NT2/D1 (cell line): ENCODE measurements around the gene HHIPL1.

Source experiments
- DNase-seq: peaks from one replicate; pipeline ENCODE4 v3.0.0-alpha.2; 2011; ENCODE audit warnings: low read depth, low spot score
- H3K27me3 ChIP-seq: 2 replicates; pipeline ENCODE4 v1.6.0; 2011; ENCODE audit warnings: mild to moderate bottlenecking; ENCODE audit not compliant: insufficient read length, insufficient read depth
- H3K36me3 ChIP-seq: 2 replicates; pipeline ENCODE4 v1.6.1; 2011; ENCODE audit warnings: mild to moderate bottlenecking, low read length, mixed read lengths; ENCODE audit not compliant: insufficient read depth, insufficient read length
- H3K4me1 ChIP-seq: 2 replicates; pipeline ENCODE4 v1.5.1; 2011; ENCODE audit not compliant: insufficient read depth, insufficient read length
- H3K4me3 ChIP-seq: 2 replicates; pipeline ENCODE4 v1.5.1; 2011; ENCODE audit warnings: low read depth; ENCODE audit not compliant: insufficient read length
- H3K9ac ChIP-seq: 2 replicates; pipeline ENCODE4 v1.6.0; 2011; ENCODE audit warnings: low read depth; ENCODE audit not compliant: insufficient read length
- H3K9me3 ChIP-seq: 2 replicates; pipeline ENCODE4 v1.5.1; 2011; ENCODE audit warnings: mild to moderate bottlenecking, low read length; ENCODE audit not compliant: insufficient read depth
- SUZ12 ChIP-seq: IDR thresholded peaks from 2 replicates; pipeline ENCODE4 v1.6.1; 2011; ENCODE audit not compliant: insufficient read length, insufficient read depth; ENCODE audit errors: extremely low read depth
- YY1 ChIP-seq: IDR thresholded peaks from 2 replicates; pipeline ENCODE4 v1.6.1; 2011; ENCODE audit not compliant: insufficient read length, insufficient read depth
- ZNF274 ChIP-seq: IDR thresholded peaks from 2 replicates; pipeline ENCODE4 v1.6.1; 2011; ENCODE audit warnings: mild to moderate bottlenecking, low read depth, low read length

Gene HHIPL1

GRCh38 chr14:99707420-99707819, 62.5 kb downstream of the HHIPL1 start:
- no peaks in the 10 kb centered on the region for H3K36me3 ChIP-seq
- H3K4me3 ChIP-seq, result no peak overlapping the region
- no peaks in the 10 kb centered on the region for H3K4me1 ChIP-seq
- H3K27me3 ChIP-seq, result no peaks in the 10 kb centered on the region
- H3K9ac ChIP-seq, result no peak overlapping the region
- peaks cover 24% of the 10 kb centered on the region; the same call in 1 of the 2 replicates for H3K9me3 ChIP-seq
- TF ChIP-seq YY1 (no peak), ZNF274 (no peak)
- no peak for DNase-seq

- Histone ChIP-seq H3K36me3 (no peaks in the 10 kb centered on the region), H3K9me3 (peaks cover 21% of the 10 kb centered on the region; the same call in 1 of the 2 replicates), H3K4me1 (no peaks in the 10 kb centered on the region), H3K4me3 (no peak overlapping the region), H3K27me3 (no peaks in the 10 kb centered on the region), H3K9ac (no peak overlapping the region)
- no peak for TF ChIP-seq YY1
- no peak for TF ChIP-seq SUZ12
- TF ChIP-seq ZNF274, result no peak
- no peak for DNase-seq
Measured at GRCh38 chr14:99707921-99708320, 63.0 kb downstream of the HHIPL1 start.

- no peaks in the 10 kb centered on the region for H3K36me3 ChIP-seq
- H3K27me3 ChIP-seq, result no peaks in the 10 kb centered on the region
- H3K9me3 ChIP-seq, result peaks cover 15% of the 10 kb centered on the region; the same call in 1 of the 2 replicates
- DNase-seq, result no peak
- H3K4me3 ChIP-seq, result no peak overlapping the region
- TF ChIP-seq SUZ12, result no peak
- TF ChIP-seq ZNF274, result no peak
- TF ChIP-seq YY1, result no peak
- no peaks in the 10 kb centered on the region for H3K4me1 ChIP-seq
- no peak overlapping the region for H3K9ac ChIP-seq
Measured at GRCh38 chr14:99708449-99708848, 63.5 kb downstream of the HHIPL1 start.

- H3K4me3 ChIP-seq, result no peak overlapping the region
- H3K9me3 ChIP-seq, result no peaks in the 10 kb centered on the region
- no peaks in the 10 kb centered on the region for H3K36me3 ChIP-seq
- no peak for DNase-seq
- no peaks in the 10 kb centered on the region for H3K27me3 ChIP-seq
- no peak overlapping the region for H3K9ac ChIP-seq
- H3K4me1 ChIP-seq, result peaks cover 17% of the 10 kb centered on the region
- TF ChIP-seq ZNF274, result no peak
- no peak for TF ChIP-seq YY1
- TF ChIP-seq SUZ12, result no peak
Measured at GRCh38 chr14:99713972-99714371, 69.0 kb downstream of the HHIPL1 start.

GRCh38 chr14:99715266-99716000, 70.5 kb downstream of the HHIPL1 start:
- Histone ChIP-seq H3K9ac (no peak overlapping the region), H3K27me3 (no peaks in the 10 kb centered on the region), H3K36me3 (no peaks in the 10 kb centered on the region), H3K4me3 (no peak overlapping the region), H3K4me1 (peaks cover 17% of the 10 kb centered on the region), H3K9me3 (no peaks in the 10 kb centered on the region)
- TF ChIP-seq SUZ12, result no peak
- DNase-seq, result no peak

- no peak overlapping the region for H3K9ac ChIP-seq
- peaks cover 17% of the 10 kb centered on the region for H3K4me1 ChIP-seq
- no peak for TF ChIP-seq ZNF274
- no peak for TF ChIP-seq YY1
- no peak for TF ChIP-seq SUZ12
- H3K9me3 ChIP-seq, result no peaks in the 10 kb centered on the region
- no peak for DNase-seq
- H3K4me3 ChIP-seq, result no peak overlapping the region
- no peaks in the 10 kb centered on the region for H3K27me3 ChIP-seq
- no peaks in the 10 kb centered on the region for H3K36me3 ChIP-seq
Measured at GRCh38 chr14:99716091-99716849, 71.3 kb downstream of the HHIPL1 start.

GRCh38 chr14:99716850-99717681, 72.1 kb downstream of the HHIPL1 start:
- TF ChIP-seq SUZ12, result no peak
- no peak for TF ChIP-seq YY1
- no peak for TF ChIP-seq ZNF274
- H3K4me3 ChIP-seq, result no peak overlapping the region
- no peaks in the 10 kb centered on the region for H3K36me3 ChIP-seq
- H3K27me3 ChIP-seq, result no peaks in the 10 kb centered on the region
- no peaks in the 10 kb centered on the region for H3K9me3 ChIP-seq
- peaks cover 21% of the 10 kb centered on the region for H3K4me1 ChIP-seq
- no peak for DNase-seq
- H3K9ac ChIP-seq, result no peak overlapping the region
